Stimulated activated CD8-positive, alpha-beta memory T cell treated with anti-CD3 and anti-CD28 coated beads, Interleukin-7, amount 100 ng/mL, for 1 hour (primary cell): ENCODE results near the gene ZNF366.

Source experiments
- DNase-seq, 2 donors: peaks; one replicate each; pipeline ENCODE4 v3.0.0-alpha.2; 2020; ENCODE audit warnings: low read depth in 2 of 2

The ZNF366 gene

GRCh38 chr5:72465066-72465465, 42.1 kb downstream of the ZNF366 start:
- DNase-seq, result no peak

GRCh38 chr5:72464071-72464470, 43.1 kb downstream of the ZNF366 start:
- no peak for DNase-seq

- DNase-seq, result no peak
These were observed 43.7 kb downstream of the ZNF366 start for GRCh38 chr5:72463449-72464052.

- no peak for DNase-seq
These were observed 46.8 kb downstream of the ZNF366 start for GRCh38 chr5:72460413-72460812.

- no peak for DNase-seq
These were observed 47.3 kb downstream of the ZNF366 start for GRCh38 chr5:72459913-72460312.

- no peak for DNase-seq
These were observed 48.0 kb downstream of the ZNF366 start for GRCh38 chr5:72459089-72459661.

- DNase-seq, result no peak
These were observed 48.8 kb downstream of the ZNF366 start for GRCh38 chr5:72458407-72458806.

- DNase-seq, result no peak
These were observed 49.7 kb downstream of the ZNF366 start for GRCh38 chr5:72457491-72457890.

- DNase-seq, result no peak
These were observed 50.7 kb downstream of the ZNF366 start for GRCh38 chr5:72456391-72457074.

GRCh38 chr5:72455476-72455875, 51.7 kb downstream of the ZNF366 start:
- DNase-seq, result no peak

GRCh38 chr5:72454996-72455395, 52.2 kb downstream of the ZNF366 start:
- DNase-seq, result no peak

- DNase-seq, result no peak
These were observed 53.9 kb downstream of the ZNF366 start for GRCh38 chr5:72453246-72453775.

- no peak for DNase-seq
These were observed 54.5 kb downstream of the ZNF366 start for GRCh38 chr5:72452515-72453245.

GRCh38 chr5:72451741-72452505, 55.3 kb downstream of the ZNF366 start:
- no peak for DNase-seq

- no peak for DNase-seq
These were observed 58.8 kb downstream of the ZNF366 start for GRCh38 chr5:72448368-72448767.

- DNase-seq, result no peak
These were observed 59.5 kb downstream of the ZNF366 start for GRCh38 chr5:72447751-72448150.

- no peak for DNase-seq
These were observed 61.2 kb downstream of the ZNF366 start for GRCh38 chr5:72445969-72446368.

- no peak for DNase-seq
These were observed 63.3 kb downstream of the ZNF366 start for GRCh38 chr5:72443883-72444282.

GRCh38 chr5:72441862-72442540, 65.2 kb downstream of the ZNF366 start:
- DNase-seq, result no peak

- no peak for DNase-seq
These were observed 66.0 kb downstream of the ZNF366 start for GRCh38 chr5:72441094-72441723.

- no peak for DNase-seq
These were observed 67.0 kb downstream of the ZNF366 start for GRCh38 chr5:72440207-72440638.
